HL-60 (cell line): ENCODE data around the gene PIAS2.

Experiments
- DNase-seq, 2 experiments: peaks; one replicate each; pipeline ENCODE4 v3.0.0-alpha.2; 2010 to 2020; ENCODE audit warnings: low read depth in 1 of 2, low spot score in 1 of 2
- H3K27ac ChIP-seq: fragments of 250-450 bp; sonication (Bioruptor Pico); replicated peaks from 2 replicates; pipeline ENCODE4 v1.5.1; 2020; ENCODE audit warnings: mild to moderate bottlenecking, moderate library complexity
- H3K27me3 ChIP-seq: fragments of 250-450 bp; sonication (Bioruptor Pico); 2 replicates; pipeline ENCODE4 v1.5.1; 2021; ENCODE audit warnings: mild to moderate bottlenecking, moderate library complexity; ENCODE audit not compliant: insufficient read depth, poor library complexity, severe bottlenecking
- H3K4me3 ChIP-seq: replicated peaks from 2 replicates; pipeline ENCODE4 v1.5.1; 2011; ENCODE audit warnings: mild to moderate bottlenecking, control low read depth, low read length; ENCODE audit not compliant: insufficient read depth
- CTCF ChIP-seq: IDR thresholded peaks from one replicate; pipeline ENCODE4 v1.5.1; 2011; ENCODE audit warnings: low read length, control low read depth, inconsistent platforms; ENCODE audit not compliant: insufficient read depth
- GABPA ChIP-seq: IDR thresholded peaks from 2 replicates; pipeline ENCODE4 v1.6.1; 2012; ENCODE audit warnings: low read depth
- POLR2AphosphoS5 ChIP-seq: IDR thresholded peaks from 2 replicates; pipeline ENCODE4 v1.6.1; 2012; ENCODE audit warnings: low read depth
- REST ChIP-seq: IDR thresholded peaks from 2 replicates; pipeline ENCODE4 v1.6.1; 2012; ENCODE audit warnings: low read depth; ENCODE audit not compliant: insufficient replicate concordance
- SPI1 ChIP-seq: IDR thresholded peaks from 2 replicates; pipeline ENCODE4 v1.6.1; 2012; ENCODE audit warnings: low read depth, mild to moderate bottlenecking, borderline replicate concordance

The PIAS2 gene

GRCh38 chr18:46829531-46829930 lies 87.8 kb downstream of the PIAS2 start:
- DNase-seq, result no peak
- no peaks in the 10 kb centered on the region for H3K27me3 ChIP-seq
- H3K4me3 ChIP-seq, result no peak overlapping the region
- TF ChIP-seq GABPA, result no peak
- H3K27ac ChIP-seq, result no peak overlapping the region

- TF ChIP-seq REST (no peak), SPI1 (peak; percentile 14; the same call in 1 of the 2 replicates)
- Histone ChIP-seq H3K27ac (no peak overlapping the region), H3K27me3 (no peaks in the 10 kb centered on the region), H3K4me3 (no peak overlapping the region)
- DNase-seq, result peak in 1 of 2 experiments; percentile 33
Measured at GRCh38 chr18:46821856-46822711, 95.2 kb downstream of the PIAS2 start.

- no peak overlapping the region for H3K4me3 ChIP-seq
- no peak for DNase-seq
- no peaks in the 10 kb centered on the region for H3K27me3 ChIP-seq
- TF ChIP-seq GABPA, result no peak
- TF ChIP-seq SPI1, result no peak
- no peak for TF ChIP-seq CTCF
- TF ChIP-seq POLR2AphosphoS5, result no peak
- H3K27ac ChIP-seq, result no peak overlapping the region
Measured at GRCh38 chr18:46820863-46821262, 96.4 kb downstream of the PIAS2 start.

- no peak for TF ChIP-seq CTCF
- no peak for TF ChIP-seq GABPA
- no peak for TF ChIP-seq REST
- TF ChIP-seq SPI1, result no peak
- no peak for TF ChIP-seq POLR2AphosphoS5
- Histone ChIP-seq H3K27ac (no peak overlapping the region), H3K4me3 (no peak overlapping the region), H3K27me3 (no peaks in the 10 kb centered on the region)
- DNase-seq, result no peak
Measured at GRCh38 chr18:46815661-46816060, 101.6 kb downstream of the PIAS2 start.

GRCh38 chr18:46814399-46814798 lies 102.9 kb downstream of the PIAS2 start:
- TF ChIP-seq CTCF (no peak), GABPA (no peak), SPI1 (no peak), REST (no peak), POLR2AphosphoS5 (no peak)
- H3K4me3 ChIP-seq, result no peak overlapping the region
- H3K27me3 ChIP-seq, result no peaks in the 10 kb centered on the region
- no peak overlapping the region for H3K27ac ChIP-seq
- DNase-seq, result no peak
